ENCODE measurements around the gene RAB36.

RAB36 gene

GRCh38 chr22:23108249-23109078 lies 36.8 kb upstream of the RAB36 start:
- DNase-seq: no peak

DNA sequence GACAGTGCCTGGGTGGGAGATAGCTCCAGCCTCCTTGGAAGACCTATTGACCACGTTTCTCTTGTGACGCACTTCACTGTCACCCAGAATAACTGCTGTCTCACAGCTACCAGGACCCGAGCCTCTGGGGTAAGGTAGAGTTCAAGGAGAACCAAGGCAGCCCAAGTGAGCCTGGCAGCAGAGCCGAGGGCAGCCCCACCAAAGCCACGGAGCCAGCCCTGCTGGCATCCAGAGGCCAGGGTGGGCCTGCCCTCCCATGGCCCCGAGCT lies 36.3 kb upstream of the RAB36 start:
- no peak for DNase-seq

DNA sequence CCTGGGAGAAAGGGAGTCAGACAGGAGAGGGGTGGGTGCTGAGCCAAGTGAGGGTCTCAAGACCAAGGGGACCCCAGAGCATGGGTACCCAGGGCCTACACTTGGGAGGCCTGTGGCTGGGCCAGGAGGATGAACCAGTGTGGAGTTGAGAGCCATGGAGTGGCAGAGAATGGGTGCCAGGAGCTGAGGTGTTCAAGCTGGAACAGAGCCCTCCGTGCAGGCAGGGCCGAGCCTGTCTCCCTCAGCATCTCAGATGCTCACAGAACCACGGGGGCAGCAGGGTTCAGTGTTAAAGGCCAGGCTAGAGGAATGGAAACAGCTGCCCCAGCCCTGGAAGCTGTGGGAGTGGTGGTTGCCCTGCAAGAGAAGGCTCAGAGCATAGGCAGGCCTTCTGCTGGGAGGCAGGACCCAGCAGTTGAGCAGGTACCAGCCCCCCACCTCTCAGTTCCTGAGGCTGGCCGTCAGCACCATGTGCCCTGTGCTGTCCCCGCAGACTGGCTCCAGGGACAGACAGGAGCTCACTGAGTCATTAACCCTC lies 35.8 kb upstream of the RAB36 start:
- DNase-seq: no peak

DNA sequence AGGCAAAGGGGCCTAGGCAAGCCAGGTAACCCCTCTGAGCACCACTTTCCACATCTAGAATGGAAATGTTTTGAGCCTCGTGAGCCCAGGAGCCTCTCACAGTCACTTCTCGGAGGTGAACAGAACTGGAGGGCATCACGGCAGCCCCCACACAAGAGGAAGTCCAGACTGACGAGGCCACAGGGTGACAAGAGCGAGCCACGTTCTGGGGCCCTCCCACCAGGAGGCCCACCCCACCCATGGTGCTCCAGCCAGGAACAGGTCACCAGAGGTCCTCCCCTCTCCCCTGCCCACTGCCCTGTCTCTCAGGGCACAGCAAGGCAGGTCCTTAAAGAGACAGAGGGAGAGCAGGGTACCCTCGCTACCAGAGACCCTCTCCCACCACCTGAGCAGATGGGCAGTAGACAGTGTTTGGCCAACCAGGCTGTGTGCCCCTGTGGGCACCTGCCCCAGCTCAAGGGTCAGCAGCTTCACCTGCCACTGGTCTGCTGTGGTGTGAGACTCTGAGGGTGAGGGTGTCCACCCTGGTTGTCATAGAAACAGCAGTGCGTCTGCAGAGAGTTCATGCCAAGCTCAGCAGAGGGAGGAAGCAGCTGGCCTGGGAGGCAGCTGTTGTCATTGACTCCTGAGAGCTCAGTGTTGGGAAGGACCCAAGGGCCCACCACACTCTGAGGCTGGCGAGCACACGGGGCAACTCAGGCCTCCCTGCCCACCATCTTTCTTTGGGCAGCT lies 34.9 kb upstream of the RAB36 start:
- no peak for DNase-seq

GRCh38 chr22:23110922-23111527 lies 34.3 kb upstream of the RAB36 start:
- no peak for DNase-seq

DNA sequence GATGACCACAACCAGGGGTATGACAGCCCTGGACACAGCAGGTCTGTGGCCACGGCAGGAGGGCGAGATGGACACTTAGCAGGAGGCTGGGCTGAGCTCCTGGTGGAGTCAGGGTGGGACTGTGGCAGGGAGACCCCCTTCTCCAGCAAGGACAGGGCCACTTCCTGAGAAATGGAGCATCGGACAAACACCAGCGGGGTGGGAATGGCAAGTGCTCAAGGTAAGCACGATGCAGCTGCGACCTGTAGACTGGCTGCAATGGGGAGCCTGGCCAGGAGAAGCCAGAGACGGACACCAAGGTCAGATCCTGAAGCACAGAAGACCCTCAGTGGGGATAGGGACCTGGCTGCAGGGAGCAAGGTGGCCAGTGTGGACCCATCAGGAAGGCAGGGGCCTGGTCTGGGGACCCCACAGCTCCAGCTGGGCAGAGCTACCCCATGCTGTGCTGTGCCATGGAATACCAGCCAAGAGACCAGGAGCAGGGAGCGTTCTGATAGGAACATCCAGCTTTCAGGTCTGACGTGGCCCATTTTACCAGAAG lies 32.7 kb upstream of the RAB36 start:
- DNase-seq: no peak

- DNase-seq: no peak
Observed at GRCh38 chr22:23113067-23113846, 32.0 kb upstream of the RAB36 start.

GRCh38 chr22:23113847-23114720 lies 31.2 kb upstream of the RAB36 start:
- DNase-seq: no peak

GRCh38 chr22:23114721-23115020 lies 30.6 kb upstream of the RAB36 start:
- DNase-seq: no peak

GRCh38 chr22:23115369-23115768 lies 29.9 kb upstream of the RAB36 start:
- DNase-seq: no peak

- no peak for DNase-seq
Observed at GRCh38 chr22:23115825-23116494, 29.3 kb upstream of the RAB36 start.

GRCh38 chr22:23116506-23117263 lies 28.6 kb upstream of the RAB36 start:
- DNase-seq: no peak

GRCh38 chr22:23117275-23117674 lies 28.0 kb upstream of the RAB36 start:
- DNase-seq: no peak

DNA sequence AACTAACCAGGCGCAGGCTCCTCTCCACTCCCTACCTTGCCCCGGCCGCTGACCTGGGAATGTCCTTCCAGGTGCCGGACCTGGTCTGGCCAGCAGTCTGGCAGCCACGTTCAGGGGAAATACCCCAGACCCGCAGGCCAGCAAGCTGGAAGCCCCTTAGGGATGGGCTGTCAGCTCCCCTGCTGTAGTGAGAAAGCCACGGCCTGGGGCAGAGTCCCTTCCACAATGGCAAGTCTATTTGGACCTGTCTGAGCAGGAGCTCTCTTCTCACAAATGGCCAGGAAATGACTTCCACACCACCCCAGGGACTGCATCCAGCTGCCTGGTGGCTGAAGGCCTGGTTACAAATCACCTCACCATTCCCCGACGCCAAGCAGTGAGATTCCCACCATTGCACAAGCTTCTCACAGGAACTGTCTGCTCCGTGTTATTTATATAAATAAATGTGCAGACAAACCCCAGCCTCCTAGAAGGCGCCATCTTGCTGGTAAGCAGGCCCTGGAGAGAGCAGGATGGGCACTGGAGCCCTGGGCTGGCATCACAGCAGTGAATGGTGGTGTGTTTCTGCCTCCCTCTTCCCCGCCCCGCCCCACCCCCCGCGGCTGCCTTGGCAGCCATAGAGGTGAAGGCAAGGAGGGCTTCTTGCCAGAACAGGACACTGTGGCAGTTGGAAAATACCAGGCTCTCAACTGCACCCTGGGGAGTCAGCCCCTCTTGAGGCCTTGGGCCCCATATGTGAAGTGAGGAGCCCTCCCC lies 27.2 kb upstream of the RAB36 start:
- no peak for DNase-seq

DNA sequence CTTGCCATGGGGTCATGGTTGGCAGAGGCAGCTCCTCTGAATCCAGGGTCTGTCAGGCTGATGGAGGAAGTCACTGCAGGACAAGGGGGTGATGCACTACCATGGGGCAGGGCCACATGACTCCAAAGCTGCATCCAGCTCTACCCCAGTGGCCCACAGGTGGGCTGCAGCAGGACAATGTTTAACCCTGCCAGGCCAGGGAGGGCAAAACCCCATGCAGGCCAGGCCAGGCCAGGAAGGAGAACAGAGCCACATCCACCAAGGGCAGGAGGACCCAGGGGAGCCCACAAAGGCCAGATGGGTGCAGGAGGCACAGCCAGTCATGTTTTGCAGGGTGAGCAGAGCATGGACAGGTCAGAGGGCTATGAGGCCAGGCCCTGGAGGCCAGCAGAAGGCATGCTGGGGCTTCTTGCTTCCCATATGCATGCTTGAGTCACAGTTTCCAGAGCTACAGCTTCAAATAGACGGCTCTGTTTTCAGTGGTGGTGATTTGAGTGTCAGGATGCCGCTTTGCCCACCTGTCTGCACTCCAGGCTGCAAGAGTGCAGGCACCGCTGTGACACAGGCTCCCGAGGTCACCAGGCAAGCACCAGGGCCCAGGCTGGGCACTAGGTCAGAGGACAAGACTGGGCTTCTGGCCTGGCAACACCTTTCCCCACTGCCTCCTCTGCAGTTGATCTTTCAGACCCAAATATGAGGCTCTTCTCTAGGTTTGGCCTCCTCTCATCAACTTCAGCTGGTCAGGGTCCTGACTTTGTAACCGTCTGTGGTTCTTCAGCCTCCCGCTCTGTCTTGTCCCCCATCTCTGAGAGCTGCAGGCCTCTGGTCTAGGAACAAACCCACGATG lies 26.4 kb upstream of the RAB36 start:
- no peak for DNase-seq

DNA sequence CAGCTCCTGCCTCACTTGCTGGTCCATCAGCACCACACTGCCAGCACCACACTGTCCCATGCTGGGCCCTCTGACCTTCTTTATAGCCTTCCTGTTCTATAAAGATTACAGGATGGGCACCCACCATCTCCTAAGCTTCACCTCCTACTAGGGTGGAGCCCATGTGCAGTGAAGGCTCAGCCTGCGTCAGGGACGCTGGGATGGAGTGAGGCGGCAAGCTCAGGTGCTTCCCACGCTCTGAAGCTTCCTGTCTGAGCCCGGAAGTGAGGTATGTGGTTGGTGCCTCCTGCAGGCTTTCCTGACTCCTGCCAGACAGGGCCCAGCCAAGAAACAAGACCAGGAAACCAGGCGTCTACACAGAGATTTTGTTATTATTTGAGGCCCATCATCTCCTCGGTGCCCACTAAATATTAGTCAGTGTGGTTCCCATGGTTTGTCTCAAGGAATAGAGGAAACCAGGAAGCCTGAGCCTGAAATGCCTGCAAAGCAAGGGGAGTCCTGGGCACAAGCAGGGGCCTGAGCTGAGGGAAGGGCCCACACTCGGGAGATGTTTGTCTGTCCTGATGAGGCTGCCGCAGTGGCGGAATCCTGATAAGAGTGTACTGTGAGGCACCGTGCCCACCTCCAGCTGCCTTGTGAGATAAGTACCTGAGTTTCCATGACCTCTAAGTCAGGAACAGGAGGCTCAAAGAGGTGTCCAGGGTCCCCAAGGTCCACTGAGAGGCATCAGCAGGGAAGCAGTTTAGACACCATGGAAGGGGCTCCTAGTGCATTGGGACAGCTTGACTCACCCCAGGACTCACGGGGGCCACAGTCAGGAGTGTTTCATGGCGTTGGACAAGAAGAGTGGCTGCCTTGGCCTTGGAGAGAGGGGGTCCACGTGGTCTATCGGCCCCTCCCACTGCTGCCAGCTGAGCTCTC lies 25.5 kb upstream of the RAB36 start:
- DNase-seq: peak; percentile 57

GRCh38 chr22:23120415-23120899 lies 24.8 kb upstream of the RAB36 start:
- DNase-seq: no peak

DNA sequence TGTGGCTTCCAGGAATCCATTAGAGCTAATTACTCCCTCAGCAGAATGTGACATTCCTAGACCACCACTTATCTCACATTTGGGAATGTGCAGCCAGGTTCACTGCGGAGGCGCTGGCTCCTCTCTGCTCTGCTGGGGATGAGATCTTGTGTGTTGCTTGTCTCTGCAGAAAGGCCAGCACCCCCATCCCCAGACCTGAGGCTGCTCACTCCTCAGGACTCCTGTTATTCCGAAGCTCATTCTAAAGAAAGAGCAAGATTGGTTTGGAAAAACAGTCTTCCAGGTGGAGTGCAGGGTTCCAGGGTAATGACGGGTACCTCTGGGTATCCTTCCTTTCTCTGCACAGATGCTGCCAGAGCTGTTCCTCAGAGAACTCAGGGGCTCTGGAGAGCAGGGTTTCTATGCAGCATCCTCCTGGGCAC lies 24.3 kb upstream of the RAB36 start:
- no peak for DNase-seq

Data from stimulated activated CD8-positive, alpha-beta memory T cell treated with anti-CD3 and anti-CD28 coated beads, Interleukin-4, amount 100 ng/mL, for 48 hours (primary cell).